Tibial artery (tissue), 4 donors: ENCODE results near the gene NFAT5.
"Not testable (repeated sequence)": the region's sequence is repeated elsewhere in the genome, so short reads cannot be mapped to it uniquely, and the experiment has no call there.

Experiments used
- DNase-seq, 2 donors: peaks; one replicate each; pipeline ENCODE4 v3.0.0-alpha.2; 2019
- H3K27ac ChIP-seq, 2 donors: fragments of 200-600 bp; sonication (generic) in 1 of 2; 1 replicate in 1 of 2; 2 replicates in 1 of 2; pipeline ENCODE4 v1.5.1; 2018 to 2019; ENCODE audit warnings: mild to moderate bottlenecking in 1 of 2
- H3K27me3 ChIP-seq, 2 donors: fragments of 200-600 bp; sonication (generic) in 1 of 2; one replicate each; pipeline versions ENCODE4 v1.5.1 to v1.6.0; 2016 to 2019
- H3K36me3 ChIP-seq, 3 donors: fragments of 200-600 bp; sonication (generic) in 2 of 3; one replicate each; pipeline ENCODE4 v1.5.1; 2016 to 2019; ENCODE audit warnings: mild to moderate bottlenecking in 2 of 3
- H3K4me1 ChIP-seq, 4 donors: fragments of 200-600 bp; sonication (generic) in 2 of 4; 1 replicate in 3 of 4; 2 replicates in 1 of 4; pipeline ENCODE4 v1.5.1; 2016 to 2019
- H3K4me3 ChIP-seq, 2 donors: fragments of 200-600 bp; sonication (generic) in 1 of 2; 1 replicate in 1 of 2; 2 replicates in 1 of 2; pipeline ENCODE4 v1.5.1; 2018 to 2019; ENCODE audit warnings: mild to moderate bottlenecking in 2 of 2
- H3K9me3 ChIP-seq, 3 donors: fragments of 200-600 bp; sonication (generic) in 1 of 3; one replicate each; pipeline ENCODE4 v1.5.1; 2016 to 2019
- CTCF ChIP-seq, 2 experiments: fragments of 200-600 bp in 1 of 2; fragments of 450-650 bp in 1 of 2; IDR thresholded peaks; one replicate each; pipeline ENCODE4 v1.5.1; 2017 to 2019; ENCODE audit warnings: antibody characterized with exemption in 2 of 2, mild to moderate bottlenecking in 1 of 2, moderate library complexity in 1 of 2
- intact Hi-C: fragments of 100-400 bp; cut with DNase I; formaldehyde crosslinking; loops from one replicate; pipeline ENCODE4 v1.15.0; 2023; ENCODE audit warnings: low total_unique reads

Gene NFAT5

GRCh38 chr16:69564845-69565670 lies 708 bp upstream of the NFAT5 start:
- Histone ChIP-seq H3K4me3 (peak overlapping the region; percentile 66 to 98), H3K4me1 (peaks cover 0 to 38% (median 21%) of the 10 kb centered on the region in 4 donors), H3K9me3 (no peaks in the 10 kb centered on the region), H3K27me3 (no peaks in the 10 kb centered on the region), H3K27ac (peak overlapping the region; percentile 98 to 99), H3K36me3 (no peaks in the 10 kb centered on the region)
- TF ChIP-seq CTCF (IDR thresholded peaks at IDR 0.05): no peak
- DNase-seq: no peak
- intact Hi-C loops: loop anchor here (10.0 kb wide), 1 partner anchor 170 kb away; no protein-coding TSS in a partner anchor

- intact Hi-C loops: loop anchor here (10.0 kb wide), 1 partner anchor 172 kb away; no protein-coding TSS in a partner anchor
- H3K4me3 ChIP-seq: peak overlapping the region; percentile 66 to 98
- no peaks in the 10 kb centered on the region for H3K27me3 ChIP-seq
- no peak for TF ChIP-seq CTCF (IDR thresholded peaks at IDR 0.05)
- no peaks in the 10 kb centered on the region for H3K36me3 ChIP-seq
- H3K4me1 ChIP-seq: peaks cover 0 to 48% (median 23%) of the 10 kb centered on the region in 4 donors
- H3K27ac ChIP-seq: peak overlapping the region; percentile 98 to 99
- DNase-seq: peak; percentile 74 to 84
- no peaks in the 10 kb centered on the region for H3K9me3 ChIP-seq
These were observed 644 bp downstream of the NFAT5 start for GRCh38 chr16:69566240-69566980.

- Histone ChIP-seq H3K9me3 (no peaks in the 10 kb centered on the region), H3K4me1 (peaks cover 0 to 56% (median 23%) of the 10 kb centered on the region in 4 donors), H3K27ac (peak overlapping the region; percentile 98 to 99), H3K27me3 (no peaks in the 10 kb centered on the region), H3K36me3 (no peaks in the 10 kb centered on the region), H3K4me3 (peak overlapping the region; percentile 66 to 98)
- intact Hi-C loops: loop anchor here (10.0 kb wide), 1 partner anchor 172 kb away; no protein-coding TSS in a partner anchor
- peak; percentile 7 to 16 for TF ChIP-seq CTCF (IDR thresholded peaks at IDR 0.05)
- DNase-seq: peak in 1 of 2 donors; percentile 27
These were observed 1.4 kb downstream of the NFAT5 start for GRCh38 chr16:69566981-69567680.

GRCh38 chr16:69568676-69569075 lies 2.9 kb downstream of the NFAT5 start:
- no peaks in the 10 kb centered on the region for H3K27me3 ChIP-seq
- TF ChIP-seq CTCF (IDR thresholded peaks at IDR 0.05): no peak
- DNase-seq: no peak
- no peaks in the 10 kb centered on the region for H3K36me3 ChIP-seq
- H3K9me3 ChIP-seq: no peaks in the 10 kb centered on the region
- no peak overlapping the region for H3K4me3 ChIP-seq
- intact Hi-C loops: loop anchor here (10.0 kb wide), 1 partner anchor 174 kb away; no protein-coding TSS in a partner anchor
- peak overlapping the region in 1 of 2 donors; percentile 99 for H3K27ac ChIP-seq
- H3K4me1 ChIP-seq: peaks cover 0 to 59% (median 23%) of the 10 kb centered on the region in 4 donors

GRCh38 chr16:69578771-69579170 lies 13.0 kb downstream of the NFAT5 start:
- H3K27ac ChIP-seq, intact Hi-C loops: not testable (repeated sequence)

More at GRCh38 chr16:69578771-69579170, 13.0 kb downstream of the NFAT5 start:
- H3K9me3 ChIP-seq, H3K36me3 ChIP-seq, DNase-seq, H3K27me3 ChIP-seq, H3K4me3 ChIP-seq: not testable (repeated sequence)
- peaks cover 0 to 41% (median 5%) of the 10 kb centered on the region in 4 donors for H3K4me1 ChIP-seq
